ENCODE measurements around the gene RPS19.

GRCh38 chr19:41811981-41812380, 48.1 kb upstream of the RPS19 start:
- TF ChIP-seq GATA2 (IDR thresholded peaks at IDR 0.05; ENCODE audit: low read depth, low read length) (no peak), GATA3 (IDR thresholded peaks at IDR 0.05; ENCODE audit: low read depth, low read length) (no peak)
